CD14-positive monocyte (primary cell): ENCODE results near the gene ZDHHC19. TPM values are rescaled to one million over a fixed set of nuclear protein-coding genes. Genes with fewer than 3 reads are reported as not detected.

Experiments
- DNase-seq, 3 donors: peaks; one replicate each; pipeline ENCODE4 v3.0.0-alpha.2; 2011 to 2022
- H2AFZ ChIP-seq: 2 replicates; pipeline ENCODE4 v1.6.0; 2012; ENCODE audit warnings: mild to moderate bottlenecking, low read depth, low read length, inconsistent platforms; ENCODE audit not compliant: insufficient read depth, poor library complexity, severe bottlenecking
- H3K27ac ChIP-seq, 2 donors: 1 replicate in 1 of 2; 2 replicates in 1 of 2; pipeline ENCODE4 v1.5.1; 2012 to 2013; ENCODE audit warnings: low read length in 2 of 2, control low read depth in 1 of 2, inconsistent platforms in 1 of 2, low read depth in 1 of 2, mild to moderate bottlenecking in 1 of 2
- H3K27me3 ChIP-seq, 2 donors: one replicate each; pipeline versions ENCODE4 v1.6.0 to v1.6.1; 2011 to 2013; ENCODE audit warnings: low read length in 2 of 2; ENCODE audit not compliant: control insufficient read depth in 2 of 2, insufficient read depth in 2 of 2
- H3K36me3 ChIP-seq, 2 donors: replicated peaks in 1 of 2; 1 replicate in 1 of 2; 2 replicates in 1 of 2; pipeline versions ENCODE4 v1.5.1 to v1.6.1; 2012 to 2013; ENCODE audit warnings: low read length in 2 of 2, control low read depth in 1 of 2, inconsistent platforms in 1 of 2, mild to moderate bottlenecking in 1 of 2; ENCODE audit not compliant: insufficient read depth in 2 of 2, control insufficient read depth in 1 of 2
- H3K4me1 ChIP-seq, 2 donors: 1 replicate in 1 of 2; 2 replicates in 1 of 2; pipeline versions ENCODE4 v1.5.1 to v1.6.1; 2012 to 2013; ENCODE audit warnings: low read length in 2 of 2, control low read depth in 1 of 2, inconsistent platforms in 1 of 2, mild to moderate bottlenecking in 1 of 2, moderate library complexity in 1 of 2; ENCODE audit not compliant: insufficient read depth in 2 of 2, control insufficient read depth in 1 of 2
- H3K4me2 ChIP-seq: replicated peaks from 2 replicates; pipeline ENCODE3; 2012; ENCODE audit warnings: low read length, moderate library complexity, mild to moderate bottlenecking; ENCODE audit not compliant: poor library complexity, severe bottlenecking; ENCODE audit errors: extremely low read depth
- H3K4me3 ChIP-seq, 3 experiments: fragments of 200-600 bp in 1 of 3; sonication (generic) in 1 of 3; replicated peaks in 1 of 3; 1 replicate in 2 of 3; 2 replicates in 1 of 3; pipeline ENCODE4 v1.5.1; 2011 to 2013; ENCODE audit warnings: low read length in 3 of 3, mild to moderate bottlenecking in 3 of 3, control low read depth in 2 of 3, low read depth in 2 of 3, inconsistent platforms in 1 of 3, moderate library complexity in 1 of 3
- H3K79me2 ChIP-seq: 2 replicates; pipeline ENCODE4 v1.6.0; 2012; ENCODE audit warnings: mild to moderate bottlenecking, control low read depth, inconsistent platforms, low read length, moderate library complexity; ENCODE audit not compliant: insufficient read depth
- H3K9ac ChIP-seq: 2 replicates; pipeline ENCODE4 v1.6.0; 2017; ENCODE audit warnings: low read length, mild to moderate bottlenecking; ENCODE audit not compliant: insufficient read depth, poor library complexity, severe bottlenecking
- H3K9me3 ChIP-seq, 2 donors: replicated peaks in 1 of 2; 1 replicate in 1 of 2; 2 replicates in 1 of 2; pipeline versions ENCODE4 v1.5.1 to v1.6.1; 2012 to 2013; ENCODE audit warnings: low read length in 2 of 2, control low read depth in 1 of 2; ENCODE audit not compliant: control insufficient read depth in 1 of 2, insufficient read depth in 1 of 2
- H4K20me1 ChIP-seq: 2 replicates; pipeline ENCODE4 v1.6.0; 2012; ENCODE audit warnings: mild to moderate bottlenecking, low read length, control low read depth, moderate library complexity; ENCODE audit not compliant: insufficient read depth
- H3K27ac Mint-ChIP-seq, 7 donors: one replicate each; pipeline ENCODE4 v1.8.0; 2020; ENCODE audit warnings: mild to moderate bottlenecking in 7 of 7, mixed read lengths in 7 of 7, moderate library complexity in 6 of 7, inconsistent platforms in 2 of 7
- H3K27me3 Mint-ChIP-seq, 3 donors: one replicate each; pipeline ENCODE4 v1.8.0; 2021 to 2022; ENCODE audit warnings: low read depth in 3 of 3, mild to moderate bottlenecking in 3 of 3, mixed read lengths in 3 of 3, moderate library complexity in 3 of 3, inconsistent platforms in 1 of 3
- H3K36me3 Mint-ChIP-seq, 2 donors: one replicate each; pipeline ENCODE4 v1.8.0; 2020; ENCODE audit warnings: mixed read lengths in 2 of 2, inconsistent platforms in 1 of 2, mild to moderate bottlenecking in 1 of 2
- H3K4me1 Mint-ChIP-seq: one replicate; pipeline ENCODE4 v1.8.0; 2020; ENCODE audit warnings: mild to moderate bottlenecking, mixed read lengths
- H3K4me3 Mint-ChIP-seq, 2 donors: one replicate each; pipeline ENCODE4 v1.8.0; 2020; ENCODE audit warnings: mild to moderate bottlenecking in 2 of 2, mixed read lengths in 2 of 2, moderate library complexity in 1 of 2
- H3K9me3 Mint-ChIP-seq, 7 donors: one replicate each; pipeline ENCODE4 v1.8.0; 2020 to 2022; ENCODE audit warnings: mixed read lengths in 7 of 7, mild to moderate bottlenecking in 6 of 7, moderate library complexity in 6 of 7, inconsistent platforms in 2 of 7
- CTCF ChIP-seq: fragments of 200-600 bp; IDR thresholded peaks from one replicate; pipeline ENCODE4 v1.8.0; 2022; ENCODE audit warnings: antibody characterized with exemption, mild to moderate bottlenecking
- WGBS: methylation state at CpG from one replicate; pipeline ENCODE4 v1.1.5; 2013; ENCODE audit warnings: missing lambda C conversion rate; ENCODE audit not compliant: insufficient coverage; 5-methylcytosine and 5-hydroxymethylcytosine counted together
- intact Hi-C, 2 donors: fragments of 100-400 bp; cut with micrococcal nuclease; formaldehyde crosslinking; loops; one replicate each; pipeline versions ENCODE4 v1.15.0 to v1.15.1; 2023
- polyA plus RNA-seq, 3 donors: library from polyadenylated mRNA; depleted of rRNA in 1 of 3; unstranded in 2 of 3; stranded (reverse) in 1 of 3; fragments of 300-500 nt in 2 of 3; fragments of >200 nt in 1 of 3; fragmentation: Illumina TruSeq in 2 of 3; gene quantifications; 1 replicate in 2 of 3; 2 replicates in 1 of 3; pipeline ENCODE4 v1.2.3, GENCODE V29; 2012 to 2021

Gene ZDHHC19
- polyA plus RNA-seq, 3 donors: not detected

- Histone ChIP-seq H3K27ac (peak overlapping the region; percentile 88), H3K9ac (peak overlapping the region; percentile 42), H3K4me3 (no peak overlapping the region), H2AFZ (peak overlapping the region; percentile 55), H3K36me3 (no peaks in the 10 kb centered on the region), H3K27me3 (no peaks in the 10 kb centered on the region), H3K79me2 (no peaks in the 10 kb centered on the region), H4K20me1 (no peaks in the 10 kb centered on the region), H3K9me3 (no peaks in the 10 kb centered on the region), H3K4me2 (no peak overlapping the region), H3K4me1 (peaks cover 30 to 34% of the 10 kb centered on the region in 2 donors)
- Mint-ChIP-seq H3K27ac (peak overlapping the region; percentile 87 to 99 (median 96)), H3K4me1 (peaks cover 22% of the 10 kb centered on the region), H3K27me3 (peaks cover 0 to 3% (median 0%) of the 10 kb centered on the region in 3 donors), H3K36me3 (no peaks in the 10 kb centered on the region), H3K4me3 (no peak overlapping the region), H3K9me3 (peaks cover 0 to 2% (median 0%) of the 10 kb centered on the region in 7 donors)
- intact Hi-C loops: no loop called here
- DNase-seq: peak; percentile 83 to 93 (median 89)
- 53% methylated on average over 3 of the region's 5 CpGs for WGBS
- TF ChIP-seq CTCF: no peak
Measured at GRCh38 chr3:196169836-196170240, 41.4 kb downstream of the ZDHHC19 start.

GRCh38 chr3:196168808-196169391, 42.3 kb downstream of the ZDHHC19 start:
- intact Hi-C loops: no loop called here
- Histone ChIP-seq H2AFZ (no peak overlapping the region), H3K4me1 (peaks cover 38 to 43% of the 10 kb centered on the region in 2 donors), H3K27me3 (no peaks in the 10 kb centered on the region), H3K4me3 (no peak overlapping the region), H4K20me1 (no peaks in the 10 kb centered on the region), H3K27ac (peak overlapping the region; percentile 88), H3K36me3 (no peaks in the 10 kb centered on the region), H3K9ac (no peak overlapping the region), H3K9me3 (no peaks in the 10 kb centered on the region), H3K79me2 (peaks cover 7% of the 10 kb centered on the region), H3K4me2 (no peak overlapping the region)
- Mint-ChIP-seq H3K4me3 (no peak overlapping the region), H3K27me3 (peaks cover 0 to 3% (median 0%) of the 10 kb centered on the region in 3 donors), H3K27ac (peak overlapping the region; percentile 16 to 99 (median 90)), H3K9me3 (peaks cover 0 to 2% (median 0%) of the 10 kb centered on the region in 7 donors), H3K4me1 (peaks cover 22% of the 10 kb centered on the region), H3K36me3 (no peaks in the 10 kb centered on the region)
- 95% methylated on average over 6 of the region's 6 CpGs for WGBS
- no peak for TF ChIP-seq CTCF
- DNase-seq: no peak
